HepG2 (cell line): ENCODE measurements around the gene URM1. TPM values are rescaled to one million over a fixed set of nuclear protein-coding genes. Genes with fewer than 3 reads are reported as not detected.

Source experiments
- ETS1 ChIP-seq: sonication (generic); formaldehyde crosslinking; IDR thresholded peaks from 2 replicates; pipeline ENCODE4 v1.4.0; 2020; ENCODE audit warnings: missing genetic modification reagents
- FOXP1 ChIP-seq, 2 experiments: fragments of 450-650 bp in 1 of 2; IDR thresholded peaks; 2 replicates each; pipeline ENCODE4 v1.6.1; 2017 to 2018; ENCODE audit warnings: antibody characterized with exemption in 1 of 2
- GABPA ChIP-seq, 2 experiments: IDR thresholded peaks; 2 replicates each; pipeline ENCODE4 v1.6.1; 2011 to 2016; ENCODE audit warnings: low read depth in 2 of 2, low read length in 1 of 2, missing biosample characterization in 1 of 2, missing genetic modification characterization in 1 of 2
- HBP1 ChIP-seq: IDR thresholded peaks from 2 replicates; pipeline ENCODE4 v1.6.1; 2016; ENCODE audit warnings: low read depth, control low read depth
- KDM5B ChIP-seq: sonication (generic); formaldehyde crosslinking; IDR thresholded peaks from 2 replicates; pipeline ENCODE4 v1.4.0; 2020; ENCODE audit warnings: missing genetic modification reagents, mild to moderate bottlenecking, borderline replicate concordance
- RARG ChIP-seq: sonication (generic); formaldehyde crosslinking; IDR thresholded peaks from 2 replicates; pipeline ENCODE4 v1.4.0; 2020; ENCODE audit warnings: low read depth, mild to moderate bottlenecking, missing genetic modification reagents
- SAFB2 ChIP-seq: sonication (generic); formaldehyde crosslinking; IDR thresholded peaks from 2 replicates; pipeline ENCODE4 v1.5.1; 2020; ENCODE audit warnings: missing genetic modification reagents, low read depth, mild to moderate bottlenecking, borderline replicate concordance
- SAP130 ChIP-seq: IDR thresholded peaks from 2 replicates; pipeline ENCODE4 v1.6.1; 2016; ENCODE audit warnings: low read depth
- SOX6 ChIP-seq, 2 experiments: fragments of 450-650 bp in 1 of 2; sonication (generic) in 1 of 2; formaldehyde crosslinking in 1 of 2; IDR thresholded peaks; 2 replicates each; pipeline versions ENCODE4 v1.4.0 to v1.6.1; 2017 to 2020; ENCODE audit warnings: antibody characterized with exemption in 1 of 2, mild to moderate bottlenecking in 1 of 2, missing genetic modification reagents in 1 of 2
- SP4 ChIP-seq: sonication (generic); formaldehyde crosslinking; IDR thresholded peaks from 2 replicates; pipeline ENCODE4 v1.8.1; 2023; ENCODE audit warnings: mild to moderate bottlenecking, missing genetic modification reagents
- THAP11 ChIP-seq: IDR thresholded peaks from 2 replicates; pipeline ENCODE4 v1.6.1; 2016; ENCODE audit warnings: missing biosample characterization, missing genetic modification reagents
- U2AF1 ChIP-seq: fragments of 200-400 bp; formaldehyde crosslinking; optimal IDR thresholded peaks from 2 replicates; pipeline ENCODE3; 2017; ENCODE audit warnings: mild to moderate bottlenecking, low read depth, low read length
- YY1 ChIP-seq: IDR thresholded peaks from 2 replicates; pipeline ENCODE4 v1.6.1; 2011; ENCODE audit warnings: low read length, low read depth, moderate library complexity, mild to moderate bottlenecking; ENCODE audit not compliant: insufficient read depth, insufficient replicate concordance
- ZNF34 ChIP-seq: sonication (generic); formaldehyde crosslinking; IDR thresholded peaks from 2 replicates; pipeline ENCODE4 v1.4.0; 2020; ENCODE audit warnings: mild to moderate bottlenecking, missing genetic modification reagents, borderline replicate concordance
- ZNF431 ChIP-seq: sonication (generic); formaldehyde crosslinking; IDR thresholded peaks from 2 replicates; pipeline ENCODE4 v1.9.0; 2022; ENCODE audit warnings: missing genetic modification reagents, low read depth, mild to moderate bottlenecking, borderline replicate concordance
- ZNF768 ChIP-seq: sonication (generic); formaldehyde crosslinking; IDR thresholded peaks from 2 replicates; pipeline ENCODE4 v1.4.0; 2020; ENCODE audit warnings: missing genetic modification reagents
- polyA plus RNA-seq, 8 experiments: library from polyadenylated mRNA; depleted of rRNA in 3 of 8; stranded (reverse) in 7 of 8; unstranded in 1 of 8; fragments of >200 nt; fragmentation: Illumina TruSeq in 4 of 8; extraction: Trizol in 4 of 8; gene quantifications; 2 replicates each; pipeline versions ENCODE4 v1.2.1 to v1.2.3, GENCODE V29; 2011 to 2016; ENCODE audit warnings: low read depth in 4 of 8, missing spikeins in 1 of 8, mixed read lengths in 1 of 8; ENCODE audit not compliant: insufficient read depth in 1 of 8
- total RNA-seq, 5 experiments: library from RNA; depleted of rRNA; stranded (reverse); fragments of >200 nt; fragmentation: Illumina TruSeq; extraction: Trizol; gene quantifications; 2 replicates each; pipeline ENCODE4 v1.2.3, GENCODE V29; 2016; ENCODE audit warnings: low read depth in 1 of 5
- TF ChIP-seq, protein P1 (sequence below): sonication (generic); formaldehyde crosslinking; IDR thresholded peaks from 2 replicates; pipeline ENCODE4 v1.5.1; 2020; ENCODE audit warnings: missing genetic modification reagents, mild to moderate bottlenecking, borderline replicate concordance
- TF ChIP-seq, protein P2 (sequence below), 2 experiments: sonication (generic) in 1 of 2; formaldehyde crosslinking in 1 of 2; IDR thresholded peaks; 2 replicates each; pipeline versions ENCODE4 v1.4.0 to v1.6.1; 2016 to 2020; ENCODE audit warnings: borderline replicate concordance in 1 of 2, low read depth in 1 of 2, mild to moderate bottlenecking in 1 of 2, missing genetic modification reagents in 1 of 2

The URM1 gene
- total and polyA plus RNA-seq, 2 of the 13 experiments (the other 11 are each of a cell fraction or from before 2014, with no cell fraction given), result 37.1 to 41.3 TPM

- TF ChIP-seq KDM5B (CRISPR knock-in tag) (peak; percentile 65), THAP11 (CRISPR knock-in tag) (peak; percentile 96), SAP130 (CRISPR knock-in tag) (peak; percentile 73), RARG (CRISPR knock-in tag) (no peak), ETS1 (CRISPR knock-in tag) (0 out of 2 replicates have a peak, but pooled peaks have one; percentile 39), SAFB2 (CRISPR knock-in tag) (no peak), ZNF768 (peak; percentile 38; the same call in 1 of the 2 replicates), FOXP1 (IDR thresholded peaks at IDR 0.05) (no peak), FOXP1 (CRISPR knock-in tag; IDR thresholded peaks at IDR 0.05) (0 out of 2 replicates have a peak, but pooled peaks have one; percentile 7), ZNF431 (CRISPR knock-in tag) (no peak), SOX6 (IDR thresholded peaks at IDR 0.05) (no peak), SOX6 (CRISPR knock-in tag; IDR thresholded peaks at IDR 0.05) (peak; percentile 63), U2AF1 (no peak), YY1 (peak; percentile 68), ZNF34 (CRISPR knock-in tag) (0 out of 2 replicates have a peak, but pooled peaks have one; percentile 12), SP4 (0 out of 2 replicates have a peak, but pooled peaks have one; percentile 6), GABPA (IDR thresholded peaks at IDR 0.05; ENCODE audit: low read depth, low read length) (peak; percentile 30; the same call in 1 of the 2 replicates), GABPA (CRISPR knock-in tag; IDR thresholded peaks at IDR 0.05; ENCODE audit: low read depth) (peak; percentile 43), HBP1 (peak; percentile 68; the same call in 1 of the 2 replicates)
- TF ChIP-seq, protein P1, sequence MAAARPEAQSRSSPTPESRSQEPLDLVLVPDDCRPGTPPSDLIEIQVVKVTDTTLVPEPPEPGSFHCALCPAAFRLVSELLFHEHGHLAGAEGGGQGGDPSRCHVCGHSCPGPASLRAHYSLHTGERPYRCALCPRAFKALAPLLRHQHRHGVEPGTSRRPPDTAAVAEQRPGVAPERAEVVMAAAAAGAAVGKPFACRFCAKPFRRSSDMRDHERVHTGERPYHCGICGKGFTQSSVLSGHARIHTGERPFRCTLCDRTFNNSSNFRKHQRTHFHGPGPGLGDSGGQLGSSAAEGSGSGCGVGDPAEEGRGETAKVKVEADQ (CRISPR knock-in tag), result no peak
- TF ChIP-seq, protein P2, sequence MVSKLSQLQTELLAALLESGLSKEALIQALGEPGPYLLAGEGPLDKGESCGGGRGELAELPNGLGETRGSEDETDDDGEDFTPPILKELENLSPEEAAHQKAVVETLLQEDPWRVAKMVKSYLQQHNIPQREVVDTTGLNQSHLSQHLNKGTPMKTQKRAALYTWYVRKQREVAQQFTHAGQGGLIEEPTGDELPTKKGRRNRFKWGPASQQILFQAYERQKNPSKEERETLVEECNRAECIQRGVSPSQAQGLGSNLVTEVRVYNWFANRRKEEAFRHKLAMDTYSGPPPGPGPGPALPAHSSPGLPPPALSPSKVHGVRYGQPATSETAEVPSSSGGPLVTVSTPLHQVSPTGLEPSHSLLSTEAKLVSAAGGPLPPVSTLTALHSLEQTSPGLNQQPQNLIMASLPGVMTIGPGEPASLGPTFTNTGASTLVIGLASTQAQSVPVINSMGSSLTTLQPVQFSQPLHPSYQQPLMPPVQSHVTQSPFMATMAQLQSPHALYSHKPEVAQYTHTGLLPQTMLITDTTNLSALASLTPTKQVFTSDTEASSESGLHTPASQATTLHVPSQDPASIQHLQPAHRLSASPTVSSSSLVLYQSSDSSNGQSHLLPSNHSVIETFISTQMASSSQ (IDR thresholded peaks at IDR 0.05; ENCODE audit: low read depth), result no peak
- TF ChIP-seq, protein P2 (CRISPR knock-in tag; IDR thresholded peaks at IDR 0.05; ENCODE audit: borderline replicate concordance), result peak; percentile 31; the same call in 1 of the 2 replicates
Observed at GRCh38 chr9:128339761-128340690, 31.1 kb upstream of the URM1 start, which contains the start of gene SLC27A4 (continued).
